Loucy (cell line): Measurements from ENCODE around the gene PACSIN2.

Experiments used
- EZH2phosphoT487 ChIP-seq: fragments of 200-600 bp; IDR thresholded peaks from 2 replicates; pipeline ENCODE4 v1.6.1; 2018; ENCODE audit warnings: antibody characterized with exemption, mild to moderate bottlenecking, moderate library complexity, borderline replicate concordance
- TF ChIP-seq, protein P1 (sequence below): fragments of 200-600 bp; sonication (generic); conservative IDR thresholded peaks from 2 replicates; pipeline ENCODE4 v1.5.1; 2014; ENCODE audit warnings: mild to moderate bottlenecking, antibody characterized with exemption, low read length

- TF ChIP-seq, protein P1, sequence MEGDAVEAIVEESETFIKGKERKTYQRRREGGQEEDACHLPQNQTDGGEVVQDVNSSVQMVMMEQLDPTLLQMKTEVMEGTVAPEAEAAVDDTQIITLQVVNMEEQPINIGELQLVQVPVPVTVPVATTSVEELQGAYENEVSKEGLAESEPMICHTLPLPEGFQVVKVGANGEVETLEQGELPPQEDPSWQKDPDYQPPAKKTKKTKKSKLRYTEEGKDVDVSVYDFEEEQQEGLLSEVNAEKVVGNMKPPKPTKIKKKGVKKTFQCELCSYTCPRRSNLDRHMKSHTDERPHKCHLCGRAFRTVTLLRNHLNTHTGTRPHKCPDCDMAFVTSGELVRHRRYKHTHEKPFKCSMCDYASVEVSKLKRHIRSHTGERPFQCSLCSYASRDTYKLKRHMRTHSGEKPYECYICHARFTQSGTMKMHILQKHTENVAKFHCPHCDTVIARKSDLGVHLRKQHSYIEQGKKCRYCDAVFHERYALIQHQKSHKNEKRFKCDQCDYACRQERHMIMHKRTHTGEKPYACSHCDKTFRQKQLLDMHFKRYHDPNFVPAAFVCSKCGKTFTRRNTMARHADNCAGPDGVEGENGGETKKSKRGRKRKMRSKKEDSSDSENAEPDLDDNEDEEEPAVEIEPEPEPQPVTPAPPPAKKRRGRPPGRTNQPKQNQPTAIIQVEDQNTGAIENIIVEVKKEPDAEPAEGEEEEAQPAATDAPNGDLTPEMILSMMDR: peak; percentile 38
- no peak for TF ChIP-seq EZH2phosphoT487
These were observed 38.2 kb upstream of the PACSIN2 start for GRCh38 chr22:43053176-43053575.
